H1 (cell line): ENCODE measurements around the gene DNAJC21. TPM values are rescaled to one million over a fixed set of nuclear protein-coding genes. Genes with fewer than 3 reads are reported as not detected.

ENCODE experiments used
- CTCF ChIA-PET: fragments of 300-600 bp; sonication (Branson Sonifier 250); formaldehyde crosslinking; loops from one replicate; lab custom pipeline; 2021; ENCODE audit not compliant: partially characterized antibody; lab: Charles Lee
- POLR2A ChIA-PET: fragments of 300-600 bp; sonication (Branson Sonifier 250); formaldehyde crosslinking; loops from one replicate; lab custom pipeline; 2021; ENCODE audit warnings: inconsistent platforms; ENCODE audit not compliant: partially characterized antibody; lab: Charles Lee
- DNase-seq, 2 experiments: peaks; one replicate each; pipeline versions ENCODE4 v3.0.0 to v3.0.0-alpha.2; 2010 to 2022; ENCODE audit warnings: low spot score in 2 of 2, low read depth in 1 of 2, mixed read lengths in 1 of 2
- FAIRE-seq: peaks from 2 replicates; lab custom pipeline; 2011; peaks lifted over from hg19 to GRCh38; lab: Jason Lieb, UNC
- H2AFZ ChIP-seq: 2 replicates; pipeline ENCODE4 v1.8.1; 2012; ENCODE audit warnings: low read length, inconsistent platforms
- H2AK5ac ChIP-seq: 2 replicates; pipeline ENCODE4 v1.6.1; 2013; ENCODE audit warnings: low read depth, low read length
- H2BK120ac ChIP-seq: replicated peaks from 2 replicates; pipeline ENCODE3; 2013; ENCODE audit warnings: low read depth, low read length, inconsistent platforms
- H2BK12ac ChIP-seq: 2 replicates; pipeline ENCODE4 v1.6.1; 2013; ENCODE audit warnings: low read depth, low read length
- H2BK15ac ChIP-seq: 2 replicates; pipeline ENCODE4 v1.6.1; 2013; ENCODE audit warnings: low read length
- H2BK20ac ChIP-seq: 2 replicates; pipeline ENCODE4 v1.6.1; 2013; ENCODE audit warnings: low read length
- H2BK5ac ChIP-seq: 2 replicates; pipeline ENCODE4 v1.6.1; 2013; ENCODE audit warnings: low read depth, low read length
- H3K14ac ChIP-seq: 2 replicates; pipeline ENCODE4 v1.6.1; 2013; ENCODE audit warnings: inconsistent platforms; ENCODE audit not compliant: insufficient read length
- H3K18ac ChIP-seq: 2 replicates; pipeline ENCODE4 v1.6.1; 2013; ENCODE audit warnings: low read length; ENCODE audit errors: extremely low read depth
- H3K23ac ChIP-seq: 2 replicates; pipeline ENCODE4 v1.6.1; 2013; ENCODE audit warnings: inconsistent platforms; ENCODE audit not compliant: insufficient read length
- H3K23me2 ChIP-seq: 2 replicates; pipeline ENCODE4 v1.6.1; 2013; ENCODE audit warnings: low read depth, low read length
- H3K27ac ChIP-seq: 2 replicates; pipeline ENCODE4 v1.6.1; 2011; ENCODE audit warnings: low read depth, low read length, inconsistent platforms
- H3K27me3 ChIP-seq, 4 experiments: replicated peaks in 1 of 4; 1 replicate in 1 of 4; 2 replicates in 3 of 4; pipeline versions ENCODE4 v1.6.1 to v1.8.1; 2011 to 2013; ENCODE audit warnings: low read length in 3 of 4, mild to moderate bottlenecking in 3 of 4, inconsistent platforms in 2 of 4, mixed read lengths in 2 of 4, moderate library complexity in 1 of 4; ENCODE audit not compliant: control insufficient read depth in 3 of 4, insufficient read depth in 3 of 4; ENCODE audit errors: extremely low read depth in 1 of 4
- H3K36me3 ChIP-seq, 4 experiments: 2 replicates each; pipeline versions ENCODE4 v1.6.1 to v1.8.1; 2011 to 2013; ENCODE audit warnings: mild to moderate bottlenecking in 4 of 4, low read length in 3 of 4, moderate library complexity in 2 of 4, control low read depth in 1 of 4, inconsistent platforms in 1 of 4; ENCODE audit not compliant: insufficient read depth in 4 of 4, control insufficient read depth in 2 of 4
- H3K4ac ChIP-seq: replicated peaks from 2 replicates; pipeline ENCODE3; 2013; ENCODE audit warnings: low read length, low read depth, mixed read lengths, inconsistent platforms; ENCODE audit not compliant: insufficient read length
- H3K4me1 ChIP-seq, 4 experiments: replicated peaks in 1 of 4; 1 replicate in 1 of 4; 2 replicates in 3 of 4; pipeline versions ENCODE4 v1.6.1 to v1.8.1; 2011 to 2013; ENCODE audit warnings: low read length in 3 of 4, inconsistent platforms in 2 of 4, mixed read lengths in 1 of 4; ENCODE audit not compliant: insufficient read depth in 4 of 4, control insufficient read depth in 3 of 4
- H3K4me2 ChIP-seq, 2 experiments: 2 replicates each; pipeline versions ENCODE4 v1.6.1 to v1.8.1; 2011 to 2013; ENCODE audit warnings: low read depth in 2 of 2, low read length in 2 of 2, control low read depth in 1 of 2, inconsistent platforms in 1 of 2, mild to moderate bottlenecking in 1 of 2; ENCODE audit not compliant: insufficient read depth in 1 of 2
- H3K4me3 ChIP-seq, 4 experiments: fragments of 200-600, 300-600 bp in 1 of 4; sonication (generic), shearing (Covaris generic), sonication (Bioruptor Twin) in 1 of 4; 2 replicates each; pipeline versions ENCODE4 v1.5.1 to v1.8.1; 2011 to 2016; ENCODE audit warnings: low read length in 4 of 4, low read depth in 3 of 4, control low read depth in 2 of 4, inconsistent platforms in 2 of 4, mild to moderate bottlenecking in 2 of 4, mixed read lengths in 1 of 4, moderate library complexity in 1 of 4; ENCODE audit not compliant: insufficient read depth in 2 of 4; ENCODE audit errors: extremely low read depth in 1 of 4
- H3K56ac ChIP-seq: replicated peaks from 2 replicates; pipeline ENCODE3; 2013; ENCODE audit warnings: low read depth, mild to moderate bottlenecking, mixed read lengths, low read length, inconsistent platforms; ENCODE audit not compliant: insufficient read length
- H3K79me1 ChIP-seq: 2 replicates; pipeline ENCODE4 v1.6.1; 2013; ENCODE audit warnings: low read depth, low read length, control low read depth
- H3K79me2 ChIP-seq, 2 experiments: 2 replicates each; pipeline versions ENCODE4 v1.6.1 to v1.8.1; 2012 to 2013; ENCODE audit warnings: low read length in 2 of 2, mild to moderate bottlenecking in 2 of 2, inconsistent platforms in 1 of 2; ENCODE audit not compliant: insufficient read depth in 2 of 2, control insufficient read depth in 1 of 2
- H3K9ac ChIP-seq, 4 experiments: replicated peaks in 1 of 4; 1 replicate in 1 of 4; 2 replicates in 3 of 4; pipeline versions ENCODE4 v1.6.1 to v1.8.1; 2011 to 2013; ENCODE audit warnings: low read depth in 3 of 4, low read length in 3 of 4, control low read depth in 2 of 4, mild to moderate bottlenecking in 2 of 4, moderate library complexity in 2 of 4, inconsistent platforms in 1 of 4; ENCODE audit errors: extremely low read depth in 1 of 4
- H3K9me3 ChIP-seq, 2 experiments: 2 replicates each; pipeline versions ENCODE4 v1.6.1 to v1.8.1; 2012 to 2013; ENCODE audit warnings: mild to moderate bottlenecking in 2 of 2, moderate library complexity in 2 of 2, control low read depth in 1 of 2, inconsistent platforms in 1 of 2, low read depth in 1 of 2, low read length in 1 of 2, mixed read lengths in 1 of 2; ENCODE audit not compliant: insufficient read depth in 2 of 2
- H4K20me1 ChIP-seq, 2 experiments: replicated peaks in 1 of 2; 2 replicates each; pipeline versions ENCODE3 to v1.8.1; 2011 to 2013; ENCODE audit warnings: inconsistent platforms in 2 of 2, low read length in 2 of 2, mild to moderate bottlenecking in 1 of 2; ENCODE audit not compliant: insufficient read depth in 2 of 2, control insufficient read depth in 1 of 2
- H4K5ac ChIP-seq: 2 replicates; pipeline ENCODE4 v1.6.1; 2013; ENCODE audit warnings: low read length, low read depth, mixed read lengths, inconsistent platforms; ENCODE audit not compliant: insufficient read length
- H4K8ac ChIP-seq: 2 replicates; pipeline ENCODE4 v1.8.0; 2013; ENCODE audit warnings: mild to moderate bottlenecking, moderate library complexity, low read length, inconsistent platforms; ENCODE audit not compliant: insufficient read depth; ENCODE audit errors: extremely low read depth
- H4K91ac ChIP-seq: replicated peaks from 2 replicates; pipeline ENCODE3; 2013; ENCODE audit warnings: low read length, mixed read lengths, inconsistent platforms; ENCODE audit not compliant: insufficient read length
- BACH1 ChIP-seq: IDR thresholded peaks from 2 replicates; pipeline ENCODE4 v1.6.1; 2012; ENCODE audit warnings: low read length, improper control_type of control experiment
- CEBPB ChIP-seq: IDR thresholded peaks from 2 replicates; pipeline ENCODE4 v1.6.1; 2012; ENCODE audit warnings: low read depth, low read length
- EP300 ChIP-seq, 2 experiments: IDR thresholded peaks; 1 replicate in 1 of 2; 2 replicates in 1 of 2; pipeline ENCODE4 v1.6.1; 2011 to 2012; ENCODE audit warnings: low read depth in 2 of 2, low read length in 2 of 2, mild to moderate bottlenecking in 2 of 2, borderline replicate concordance in 1 of 2, inconsistent platforms in 1 of 2, moderate library complexity in 1 of 2
- RAD21 ChIP-seq, 2 experiments: IDR thresholded peaks in 1 of 2; conservative IDR thresholded peaks in 1 of 2; 2 replicates each; pipeline ENCODE4 v1.6.1; 2011; ENCODE audit warnings: low read depth in 2 of 2, low read length in 2 of 2, improper control_type of control experiment in 1 of 2, inconsistent platforms in 1 of 2, mild to moderate bottlenecking in 1 of 2, moderate library complexity in 1 of 2
- RXRA ChIP-seq: IDR thresholded peaks from 2 replicates; pipeline ENCODE4 v1.6.1; 2011; ENCODE audit warnings: low read depth, mild to moderate bottlenecking, low read length, moderate library complexity; ENCODE audit not compliant: insufficient read depth
- SIRT6 ChIP-seq: IDR thresholded peaks from one replicate; pipeline ENCODE4 v1.7.1; 2012; ENCODE audit warnings: low read length, inconsistent platforms
- WGBS, 2 experiments: shearing (Covaris generic) in 1 of 2; methylation state at CpG; one replicate each; pipeline versions ENCODE4 v1.1.6 to v1.1.7; 2013 to 2015; ENCODE audit warnings: low lambda C conversion rate in 2 of 2, mixed read lengths in 2 of 2, inconsistent platforms in 1 of 2, low coverage in 1 of 2, missing lambda C conversion rate in 1 of 2; ENCODE audit not compliant: insufficient replicate concordance in 2 of 2, insufficient coverage in 1 of 2, insufficient read length in 1 of 2; ENCODE audit errors: extremely low coverage in 1 of 2, missing lambda C conversion rate in 1 of 2; 5-methylcytosine and 5-hydroxymethylcytosine counted together
- polyA plus RNA-seq, 7 experiments: library from polyadenylated mRNA; depleted of rRNA in 3 of 7; stranded (reverse) in 5 of 7; unstranded in 2 of 7; fragments of >200 nt in 5 of 7; fragments of 200-250 nt in 2 of 7; gene quantifications; 1 replicate in 5 of 7; 2 replicates in 1 of 7; 4 replicates in 1 of 7; pipeline versions ENCODE4 v1.2.1 to v1.2.3, GENCODE V29; 2011 to 2013; ENCODE audit warnings: missing spikeins in 2 of 7, mixed read lengths in 2 of 7
- total RNA-seq: library from RNA; stranded (reverse); fragmentation: NEBNext Ultra II Directional; extraction: Animal tissue kit (Norgen Biotek cat#: 25700); gene quantifications from 2 replicates; pipeline ENCODE4 v1.2.1, GENCODE V29; 2021
- TF ChIP-seq, protein P1 (sequence below), 3 experiments: IDR thresholded peaks; 1 replicate in 2 of 3; 2 replicates in 1 of 3; pipeline versions ENCODE4 v1.5.1 to v1.6.1; 2011; ENCODE audit warnings: low read length in 3 of 3, mild to moderate bottlenecking in 3 of 3, inconsistent platforms in 2 of 3, low read depth in 1 of 3, moderate library complexity in 1 of 3; ENCODE audit not compliant: insufficient read depth in 1 of 3; ENCODE audit errors: control extremely low read depth in 1 of 3

The DNAJC21 gene
- total and polyA plus RNA-seq, 2 of the 8 experiments (the other 6 are each of a cell fraction or from before 2014, with no cell fraction given) = 5.1 to 47.5 TPM

DNA sequence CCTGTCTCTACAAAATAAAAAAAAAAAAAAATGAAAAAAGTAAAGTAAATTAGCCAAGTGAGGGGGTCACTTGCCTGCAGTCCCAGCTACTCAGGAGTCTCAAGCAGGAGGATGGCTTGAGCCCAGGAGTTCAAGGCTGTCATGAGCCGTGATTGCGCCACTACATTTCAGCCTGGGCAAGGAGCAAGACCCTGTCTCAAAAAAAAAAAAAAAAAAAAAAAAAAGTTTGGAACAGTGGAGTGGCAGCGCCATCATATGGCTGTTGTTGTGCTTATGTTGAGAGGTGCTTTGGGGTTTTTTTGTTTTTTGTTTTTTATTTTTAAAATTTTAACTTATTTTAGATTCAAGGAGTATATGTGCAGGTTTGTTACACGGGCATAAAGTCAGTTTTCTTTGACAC lies 10.3 kb upstream of the DNAJC21 start:
- TF ChIP-seq, protein P1, sequence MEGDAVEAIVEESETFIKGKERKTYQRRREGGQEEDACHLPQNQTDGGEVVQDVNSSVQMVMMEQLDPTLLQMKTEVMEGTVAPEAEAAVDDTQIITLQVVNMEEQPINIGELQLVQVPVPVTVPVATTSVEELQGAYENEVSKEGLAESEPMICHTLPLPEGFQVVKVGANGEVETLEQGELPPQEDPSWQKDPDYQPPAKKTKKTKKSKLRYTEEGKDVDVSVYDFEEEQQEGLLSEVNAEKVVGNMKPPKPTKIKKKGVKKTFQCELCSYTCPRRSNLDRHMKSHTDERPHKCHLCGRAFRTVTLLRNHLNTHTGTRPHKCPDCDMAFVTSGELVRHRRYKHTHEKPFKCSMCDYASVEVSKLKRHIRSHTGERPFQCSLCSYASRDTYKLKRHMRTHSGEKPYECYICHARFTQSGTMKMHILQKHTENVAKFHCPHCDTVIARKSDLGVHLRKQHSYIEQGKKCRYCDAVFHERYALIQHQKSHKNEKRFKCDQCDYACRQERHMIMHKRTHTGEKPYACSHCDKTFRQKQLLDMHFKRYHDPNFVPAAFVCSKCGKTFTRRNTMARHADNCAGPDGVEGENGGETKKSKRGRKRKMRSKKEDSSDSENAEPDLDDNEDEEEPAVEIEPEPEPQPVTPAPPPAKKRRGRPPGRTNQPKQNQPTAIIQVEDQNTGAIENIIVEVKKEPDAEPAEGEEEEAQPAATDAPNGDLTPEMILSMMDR (IDR thresholded peaks at IDR 0.05; ENCODE audit: control extremely low read depth in 1 of 3, insufficient read depth in 1 of 3, low read depth in 1 of 3, low read length in 3 of 3) = 0 out of 4 replicates have a peak, but pooled peaks of 1 of the 3 experiments have one; percentile 4
- no peak for TF ChIP-seq BACH1
- no peak for TF ChIP-seq RXRA
- TF ChIP-seq SIRT6 = no peak
- TF ChIP-seq CEBPB = peak; percentile 83
- TF ChIP-seq RAD21 (IDR thresholded peaks at IDR 0.05 in 1 of 2, conservative IDR thresholded peaks at IDR 0.05 in 1 of 2; ENCODE audit: low read depth in 2 of 2, low read length in 2 of 2) = peak; percentile 30 to 41
- no peak for TF ChIP-seq EP300 (IDR thresholded peaks at IDR 0.05; ENCODE audit: borderline replicate concordance in 1 of 2, low read depth in 2 of 2, low read length in 2 of 2)
- TF ChIP-seq, all 59 proteins: peak for 3
- no peak overlapping the region for H3K18ac ChIP-seq
- H3K9ac ChIP-seq = no peak overlapping the region
- no peak overlapping the region for H3K27ac ChIP-seq
- no peak overlapping the region for H2BK5ac ChIP-seq
- H3K23me2 ChIP-seq = peaks cover 10% of the 10 kb centered on the region; the same call in 1 of the 2 replicates
- no peak for DNase-seq
- no peak overlapping the region for H2BK20ac ChIP-seq
- H3K27me3 ChIP-seq = no peaks in the 10 kb centered on the region
- H3K4me3 ChIP-seq = no peak overlapping the region
- POLR2A ChIA-PET = interaction anchor here (0.8 to 2.4 kb wide), 3 partner anchors 9 to 14 kb away, joined by 3 to 5 read pairs (median 3); partner anchors contain the start of gene DNAJC21
- H3K14ac ChIP-seq = no peak overlapping the region
- CTCF ChIA-PET = interaction anchor here (0.6 to 1.0 kb wide), 3 partner anchors 22 to 382 kb away, joined by 3 read pairs; no protein-coding TSS in a partner anchor
- no peak overlapping the region for H2AK5ac ChIP-seq
- FAIRE-seq = no peak
- H4K5ac ChIP-seq = no peak overlapping the region
- no peak overlapping the region for H3K23ac ChIP-seq
- H3K79me1 ChIP-seq = no peaks in the 10 kb centered on the region
- peaks cover 6 to 62% (median 37%) of the 10 kb centered on the region in 4 experiments for H3K36me3 ChIP-seq
- H3K4me1 ChIP-seq = no peaks in the 10 kb centered on the region; a peak in 1 of 7 replicates
- H2BK120ac ChIP-seq = no peak overlapping the region
- no peak overlapping the region for H2BK15ac ChIP-seq
- H3K4ac ChIP-seq = no peak overlapping the region
- H2AFZ ChIP-seq = no peak overlapping the region
- H4K91ac ChIP-seq = no peak overlapping the region
- no peak overlapping the region for H2BK12ac ChIP-seq
- H4K8ac ChIP-seq = no peak overlapping the region
- H3K56ac ChIP-seq = no peak overlapping the region
- H3K4me2 ChIP-seq = no peak overlapping the region
- 88% methylated on average over 4 of the region's 4 CpGs; no CpG with 5 or more reads in 1 of the 2 experiments for WGBS, 2 experiments
- H3K79me2 ChIP-seq = peaks cover 22 to 62% of the 10 kb centered on the region in 2 experiments
- H4K20me1 ChIP-seq = peaks cover 0 to 6% of the 10 kb centered on the region in 2 experiments
- H3K9me3 ChIP-seq = no peaks in the 10 kb centered on the region
